VCaP (cell line): ENCODE measurements around the gene NEB.
"Not testable (repeated sequence)": the region's sequence is repeated elsewhere in the genome, so short reads cannot be mapped to it uniquely, and the experiment has no call there.

Source experiments
- H3K27ac ChIP-seq: fragments of 450-650 bp; 2 replicates; pipeline ENCODE4 v1.5.1; 2017
- TF ChIP-seq, protein P1 (sequence below): fragments of 450-650 bp; conservative IDR thresholded peaks from 2 replicates; pipeline ENCODE4 v1.5.1; 2017; ENCODE audit warnings: mild to moderate bottlenecking, moderate library complexity

The NEB gene

DNA sequence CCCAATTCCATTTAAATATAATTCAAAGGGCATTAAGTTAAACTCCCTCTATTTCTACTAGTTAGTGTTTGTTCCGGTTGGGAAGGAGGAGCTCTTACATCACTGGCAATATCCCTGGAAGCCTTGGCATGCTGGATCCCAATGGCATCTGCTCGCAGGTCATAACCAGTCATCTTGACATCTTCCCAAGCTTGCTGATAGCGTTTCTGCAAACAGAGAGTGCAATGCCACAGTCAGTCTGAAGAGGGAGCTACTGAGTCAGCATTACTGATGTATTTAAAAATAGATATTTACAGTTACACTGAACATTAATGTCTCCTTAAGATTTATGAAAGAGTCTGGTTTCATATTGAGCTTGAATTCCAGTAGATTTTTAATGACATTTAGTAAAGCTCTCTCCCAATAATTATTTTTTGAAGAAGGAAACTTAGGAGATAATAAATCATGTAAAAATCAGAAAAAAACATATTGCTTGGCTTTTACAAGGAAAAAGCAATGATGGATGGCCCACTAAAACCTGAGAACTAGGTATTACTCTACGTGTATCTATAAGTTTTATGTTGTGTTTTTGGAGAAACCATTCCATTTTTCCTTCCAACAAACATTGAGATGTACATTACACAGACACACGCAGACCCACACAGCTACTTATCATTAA lies 142.9 kb downstream of the NEB start:
- H3K27ac ChIP-seq, result not testable (repeated sequence)

DNA sequence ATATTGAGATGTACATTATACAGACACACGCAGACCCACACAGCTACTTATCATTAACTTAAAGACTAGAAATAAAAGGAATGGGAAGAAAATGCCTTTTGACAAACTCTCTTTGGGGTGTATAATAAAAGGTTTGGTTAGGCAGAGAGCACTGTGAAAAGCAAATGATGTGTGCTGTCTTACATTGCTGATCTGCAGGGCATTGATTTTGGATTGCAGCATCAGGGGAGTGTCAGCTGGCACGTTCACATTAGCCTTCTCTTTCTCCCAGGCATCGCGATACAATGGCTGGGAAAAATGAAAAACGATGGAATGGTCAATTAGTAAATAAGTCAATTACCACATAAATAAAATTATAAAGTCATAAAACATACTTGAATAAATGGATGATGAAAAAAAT lies 153.0 kb downstream of the NEB start:
- H3K27ac ChIP-seq, result not testable (repeated sequence)

DNA sequence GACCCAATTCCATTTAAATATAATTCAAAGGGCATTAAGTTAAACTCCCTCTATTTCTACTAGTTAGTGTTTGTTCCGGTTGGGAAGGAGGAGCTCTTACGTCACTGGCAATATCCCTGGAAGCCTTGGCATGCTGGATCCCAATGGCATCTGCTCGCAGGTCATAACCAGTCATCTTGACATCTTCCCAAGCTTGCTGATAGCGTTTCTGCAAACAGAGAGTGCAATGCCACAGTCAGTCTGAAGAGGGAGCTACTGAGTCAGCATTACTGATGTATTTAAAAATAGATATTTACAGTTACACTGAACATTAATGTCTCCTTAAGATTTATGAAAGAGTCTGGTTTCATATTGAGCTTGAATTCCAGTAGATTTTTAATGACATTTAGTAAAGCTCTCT lies 153.6 kb downstream of the NEB start:
- not testable (repeated sequence) for H3K27ac ChIP-seq

DNA sequence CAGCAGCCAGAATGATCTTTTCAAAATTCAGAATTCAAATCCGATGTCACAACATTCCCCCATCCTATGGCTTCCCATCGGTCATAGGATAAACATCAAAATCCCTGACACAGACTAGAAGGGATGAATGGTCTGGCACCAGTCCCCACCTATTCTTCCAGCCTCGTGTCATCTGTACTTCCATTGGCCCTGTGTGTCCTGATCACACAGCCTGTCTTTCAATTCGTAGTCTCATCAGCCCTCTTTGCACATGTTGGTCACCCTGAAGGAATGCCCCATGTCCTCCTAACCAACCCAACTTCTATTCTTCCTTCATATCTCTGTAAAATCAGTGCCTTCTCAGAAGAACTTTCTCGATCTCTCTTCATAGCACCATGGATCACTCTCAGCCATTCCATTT lies 157.2 kb downstream of the NEB start:
- no peak overlapping the region for H3K27ac ChIP-seq
- TF ChIP-seq, protein P1, sequence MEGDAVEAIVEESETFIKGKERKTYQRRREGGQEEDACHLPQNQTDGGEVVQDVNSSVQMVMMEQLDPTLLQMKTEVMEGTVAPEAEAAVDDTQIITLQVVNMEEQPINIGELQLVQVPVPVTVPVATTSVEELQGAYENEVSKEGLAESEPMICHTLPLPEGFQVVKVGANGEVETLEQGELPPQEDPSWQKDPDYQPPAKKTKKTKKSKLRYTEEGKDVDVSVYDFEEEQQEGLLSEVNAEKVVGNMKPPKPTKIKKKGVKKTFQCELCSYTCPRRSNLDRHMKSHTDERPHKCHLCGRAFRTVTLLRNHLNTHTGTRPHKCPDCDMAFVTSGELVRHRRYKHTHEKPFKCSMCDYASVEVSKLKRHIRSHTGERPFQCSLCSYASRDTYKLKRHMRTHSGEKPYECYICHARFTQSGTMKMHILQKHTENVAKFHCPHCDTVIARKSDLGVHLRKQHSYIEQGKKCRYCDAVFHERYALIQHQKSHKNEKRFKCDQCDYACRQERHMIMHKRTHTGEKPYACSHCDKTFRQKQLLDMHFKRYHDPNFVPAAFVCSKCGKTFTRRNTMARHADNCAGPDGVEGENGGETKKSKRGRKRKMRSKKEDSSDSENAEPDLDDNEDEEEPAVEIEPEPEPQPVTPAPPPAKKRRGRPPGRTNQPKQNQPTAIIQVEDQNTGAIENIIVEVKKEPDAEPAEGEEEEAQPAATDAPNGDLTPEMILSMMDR, result no peak

DNA sequence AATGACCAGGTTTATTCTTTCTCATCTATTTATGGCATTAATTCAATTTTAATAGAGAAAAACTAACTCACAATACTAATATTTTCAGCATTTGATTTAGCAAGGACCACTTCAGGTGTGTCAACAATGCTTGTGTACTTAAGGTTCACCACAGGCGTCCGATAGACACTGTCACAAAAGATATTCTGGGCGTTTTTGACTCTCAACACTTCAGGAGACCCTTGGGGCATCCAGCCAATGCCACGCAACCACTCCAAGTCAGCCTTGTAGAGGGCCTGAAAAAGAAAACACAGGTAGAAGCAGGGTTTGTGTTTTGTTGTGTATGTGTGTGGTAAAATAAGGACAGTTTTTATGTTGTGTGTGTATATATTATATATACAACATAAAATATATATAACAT lies 158.2 kb downstream of the NEB start:
- TF ChIP-seq, protein P1, result no peak

GRCh38 chr2:151575338-151575737 lies 158.9 kb downstream of the NEB start:
- TF ChIP-seq, protein P1, result no peak
- H3K27ac ChIP-seq, result no peak overlapping the region

More for the DNA sequence above, 158.2 kb downstream of the NEB start:
- no peak overlapping the region for H3K27ac ChIP-seq

DNA sequence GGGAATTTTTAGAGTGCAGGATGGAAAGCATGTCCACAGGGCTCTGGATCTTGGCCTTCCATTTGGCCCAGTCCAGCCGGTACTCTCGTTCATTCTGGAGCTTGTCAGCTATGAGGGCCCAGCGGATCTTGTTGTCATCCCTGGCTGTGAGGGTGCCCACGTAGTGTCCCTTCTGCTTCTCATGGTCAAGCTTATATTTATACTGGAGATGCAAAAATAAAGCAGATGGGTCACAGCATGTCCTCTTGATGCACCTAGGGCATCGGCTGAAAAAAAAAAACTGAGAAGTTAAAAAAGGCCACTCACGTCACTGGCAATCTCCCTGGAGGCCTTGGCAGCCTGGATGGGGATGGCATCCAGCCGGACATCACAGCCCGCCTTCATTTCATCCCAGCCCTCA lies 164.1 kb downstream of the NEB start:
- H3K27ac ChIP-seq, result peak overlapping the region; percentile 56; the same call in 1 of the 2 replicates
- TF ChIP-seq, protein P1, result no peak

- H3K27ac ChIP-seq, result peak overlapping the region; percentile 56
- TF ChIP-seq, protein P1, result no peak
Observed at GRCh38 chr2:151569167-151569566, 165.1 kb downstream of the NEB start.

DNA sequence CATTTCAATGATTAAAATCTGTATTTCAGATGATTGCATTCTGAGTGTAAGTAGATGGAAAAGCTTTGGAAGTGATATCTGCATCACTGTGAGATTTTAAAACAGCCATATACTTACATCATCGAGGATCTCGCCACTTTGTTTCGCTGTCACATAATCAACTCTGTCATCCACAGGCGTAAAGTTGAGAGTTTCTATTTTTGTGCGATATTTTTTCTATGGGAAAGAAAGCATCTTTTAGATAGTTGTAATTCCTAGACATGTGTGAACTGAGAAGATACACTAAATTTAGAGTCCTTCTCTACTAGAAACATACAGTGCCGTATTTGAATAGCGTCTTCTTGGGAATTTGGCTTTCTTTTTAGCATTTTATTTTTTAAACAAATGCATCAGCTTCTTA lies 165.8 kb downstream of the NEB start:
- no peak overlapping the region for H3K27ac ChIP-seq
- TF ChIP-seq, protein P1, result no peak
